CD4-positive, alpha-beta T cell treated with Interleukin-17A for 1 hour (primary cell): ENCODE results near the gene TMEM120A.
"Not testable (repeated sequence)": the region's sequence is repeated elsewhere in the genome, so short reads cannot be mapped to it uniquely, and the experiment has no call there.

Source experiments
- DNase-seq: peaks from one replicate; pipeline ENCODE4 v3.0.0-alpha.2; 2020

The TMEM120A gene

GRCh38 chr7:75994388-75995051 is at the start of gene TMEM120A:
Gene TMEM120A, minus strand, starts transcription at chr7:75994595. Its CDS starts 25 bp downstream, at chr7:75994570.
- DNase-seq: peak; percentile 92

- DNase-seq: no peak
These were observed 45.7 kb upstream of the TMEM120A start for GRCh38 chr7:76040126-76040525.

GRCh38 chr7:76037310-76037709 is 42.9 kb upstream of the TMEM120A start:
- DNase-seq: no peak

- no peak for DNase-seq
These were observed 37.6 kb upstream of the TMEM120A start for GRCh38 chr7:76031964-76032363.

- DNase-seq: not testable (repeated sequence)
These were observed 35.3 kb upstream of the TMEM120A start for GRCh38 chr7:76029682-76030081.

GRCh38 chr7:76023002-76023401 is 28.6 kb upstream of the TMEM120A start:
- DNase-seq: no peak

GRCh38 chr7:76022026-76022780 is 27.8 kb upstream of the TMEM120A start:
- no peak for DNase-seq

- DNase-seq: peak; percentile 73
These were observed 25.8 kb upstream of the TMEM120A start for GRCh38 chr7:76020031-76020714.

GRCh38 chr7:76018520-76018919 is 24.1 kb upstream of the TMEM120A start:
- not testable (repeated sequence) for DNase-seq

- DNase-seq: no peak
These were observed 22.0 kb upstream of the TMEM120A start for GRCh38 chr7:76016191-76016947.

GRCh38 chr7:76011442-76011861 is 17.1 kb upstream of the TMEM120A start:
- no peak for DNase-seq

GRCh38 chr7:76009672-76010600 is 15.5 kb upstream of the TMEM120A start:
- DNase-seq: no peak

- DNase-seq: peak; percentile 17
These were observed 13.8 kb upstream of the TMEM120A start for GRCh38 chr7:76008156-76008687.

GRCh38 chr7:76005004-76005403 is 10.6 kb upstream of the TMEM120A start:
- not testable (repeated sequence) for DNase-seq

GRCh38 chr7:76003351-76003750 is 9.0 kb upstream of the TMEM120A start:
- DNase-seq: no peak

GRCh38 chr7:76002822-76003221 is 8.4 kb upstream of the TMEM120A start:
- no peak for DNase-seq

- no peak for DNase-seq
These were observed 7.7 kb upstream of the TMEM120A start for GRCh38 chr7:76002139-76002538.

- DNase-seq: no peak
These were observed 6.2 kb upstream of the TMEM120A start for GRCh38 chr7:76000566-76000965.

GRCh38 chr7:75998038-75998437 is 3.6 kb upstream of the TMEM120A start:
- no peak for DNase-seq

- DNase-seq: no peak
These were observed 2.1 kb upstream of the TMEM120A start for GRCh38 chr7:75996476-75996875.

- DNase-seq: no peak
These were observed 1.6 kb upstream of the TMEM120A start for GRCh38 chr7:75995996-75996395.

- no peak for DNase-seq
These were observed 667 bp upstream of the TMEM120A start for GRCh38 chr7:75995052-75995471.
